ENCODE measurements around the gene CDS2.

Gene CDS2

DNA sequence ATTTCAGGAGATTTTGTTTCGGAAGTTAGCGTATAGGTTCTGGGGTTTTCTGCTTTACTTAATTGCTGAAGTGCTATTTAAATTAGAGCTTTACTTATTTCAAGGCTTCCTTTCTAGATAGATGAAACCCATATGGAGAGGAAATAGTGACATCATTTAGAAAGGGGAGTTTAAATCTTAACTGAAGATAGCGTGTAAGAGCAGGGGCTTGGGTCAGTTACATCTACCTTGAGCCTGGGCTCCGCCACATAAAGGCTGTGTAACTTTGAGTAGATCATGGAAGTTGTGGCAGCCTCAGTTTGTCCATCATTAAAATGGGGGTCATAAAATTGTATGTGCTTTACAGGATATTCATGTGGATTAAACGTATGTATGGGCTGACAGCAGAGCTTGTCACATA is 4.7 kb downstream of the CDS2 start:
- Histone ChIP-seq H3K9me3 (ENCODE audit: insufficient read depth, low read depth, low read length) (no peaks in the 10 kb centered on the region), H3K36me3 (ENCODE audit: control insufficient read depth in 1 of 2, insufficient read depth in 2 of 2, low read length in 2 of 2) (no peaks in the 10 kb centered on the region), H2BK120ac (ENCODE audit: insufficient read depth, low read length, poor library complexity) (no peak overlapping the region), H2BK5ac (ENCODE audit: low read depth, low read length, poor library complexity) (no peak overlapping the region), H4K91ac (ENCODE audit: low read depth, low read length) (no peak overlapping the region), H3K79me1 (ENCODE audit: low read length) (peaks cover 6% of the 10 kb centered on the region), H4K8ac (ENCODE audit: low read depth, low read length) (no peak overlapping the region), H2AFZ (ENCODE audit: insufficient read depth, low read length, poor library complexity) (no peak overlapping the region), H3K79me2 (ENCODE audit: control insufficient read depth, insufficient read depth, low read length, poor library complexity) (peaks cover 6% of the 10 kb centered on the region), H4K12ac (ENCODE audit: low read depth, low read length) (no peak overlapping the region), H3K14ac (ENCODE audit: low read length) (no peak overlapping the region), H3K27ac (ENCODE audit: low read depth, low read length) (no peak overlapping the region), H2AK5ac (ENCODE audit: low read length) (no peak overlapping the region), H3K9ac (ENCODE audit: low read length) (no peak overlapping the region), H3K4ac (ENCODE audit: low read depth, low read length) (no peak overlapping the region), H3K4me3 (ENCODE audit: low read depth, low read length) (no peak overlapping the region), H2BK12ac (ENCODE audit: low read length) (no peak overlapping the region), H3K27me3 (ENCODE audit: insufficient read depth, low read length) (no peaks in the 10 kb centered on the region), H3K4me2 (ENCODE audit: low read length) (no peak overlapping the region), H3K4me1 (ENCODE audit: control insufficient read depth in 1 of 2, insufficient read depth in 2 of 2, low read length in 2 of 2) (peaks cover 8 to 10% of the 10 kb centered on the region in 2 experiments), H3K23ac (ENCODE audit: low read length) (no peak overlapping the region), H3K18ac (ENCODE audit: low read length) (no peak overlapping the region)
- no peak for DNase-seq
- 100% methylated on average over 1 of the region's 5 CpGs for WGBS (ENCODE audit: extremely low coverage, insufficient coverage, insufficient read length)

DNA sequence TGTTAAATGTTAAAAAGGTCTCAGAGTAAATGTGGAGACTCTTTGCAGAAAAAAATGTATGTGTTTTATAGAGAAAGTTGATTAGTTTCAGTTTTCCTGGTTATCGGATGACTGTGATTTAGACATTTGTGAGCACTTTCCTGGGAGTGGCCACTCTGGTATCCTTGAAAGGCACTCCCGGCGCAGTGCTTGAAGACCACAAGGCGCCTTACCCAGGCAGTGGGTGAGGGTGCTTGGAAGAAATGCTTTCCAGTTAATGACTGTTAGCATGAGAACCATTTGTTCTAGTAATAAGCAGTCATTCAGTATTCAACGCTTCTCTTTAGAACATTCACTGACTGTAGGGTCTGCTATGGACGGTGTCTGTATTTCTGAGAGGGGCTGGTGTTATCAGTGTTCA is 7.2 kb downstream of the CDS2 start:
- H3K9ac ChIP-seq (ENCODE audit: low read length), result no peak overlapping the region
- H3K27ac ChIP-seq (ENCODE audit: low read depth, low read length), result no peak overlapping the region
- no peak overlapping the region for H4K91ac ChIP-seq (ENCODE audit: low read depth, low read length)
- H3K4ac ChIP-seq (ENCODE audit: low read depth, low read length), result no peak overlapping the region
- no peak overlapping the region for H3K23ac ChIP-seq (ENCODE audit: low read length)
- no peak overlapping the region for H2BK12ac ChIP-seq (ENCODE audit: low read length)
- H3K4me1 ChIP-seq (ENCODE audit: control insufficient read depth in 1 of 2, insufficient read depth in 2 of 2, low read length in 2 of 2), result peaks cover 4 to 7% of the 10 kb centered on the region in 2 experiments
- H4K12ac ChIP-seq (ENCODE audit: low read depth, low read length), result no peak overlapping the region
- H4K8ac ChIP-seq (ENCODE audit: low read depth, low read length), result no peak overlapping the region
- no peak overlapping the region for H3K18ac ChIP-seq (ENCODE audit: low read length)
- H2BK5ac ChIP-seq (ENCODE audit: low read depth, low read length, poor library complexity), result no peak overlapping the region
- no peaks in the 10 kb centered on the region for H3K79me1 ChIP-seq (ENCODE audit: low read length)
- WGBS (ENCODE audit: extremely low coverage, insufficient coverage, insufficient read length), result no CpG with 5 or more reads among the region's 6 CpGs
- H3K4me3 ChIP-seq (ENCODE audit: low read depth, low read length), result no peak overlapping the region
- no peaks in the 10 kb centered on the region for H3K79me2 ChIP-seq (ENCODE audit: control insufficient read depth, insufficient read depth, low read length, poor library complexity)
- H3K36me3 ChIP-seq (ENCODE audit: control insufficient read depth in 1 of 2, insufficient read depth in 2 of 2, low read length in 2 of 2), result no peaks in the 10 kb centered on the region
- H2AK5ac ChIP-seq (ENCODE audit: low read length), result no peak overlapping the region
- H3K9me3 ChIP-seq (ENCODE audit: insufficient read depth, low read depth, low read length), result no peaks in the 10 kb centered on the region
- no peak overlapping the region for H2AFZ ChIP-seq (ENCODE audit: insufficient read depth, low read length, poor library complexity)
- H2BK120ac ChIP-seq (ENCODE audit: insufficient read depth, low read length, poor library complexity), result no peak overlapping the region
- H3K27me3 ChIP-seq (ENCODE audit: insufficient read depth, low read length), result no peaks in the 10 kb centered on the region
- H3K14ac ChIP-seq (ENCODE audit: low read length), result no peak overlapping the region
- no peak overlapping the region for H3K4me2 ChIP-seq (ENCODE audit: low read length)
- DNase-seq, result no peak

DNA sequence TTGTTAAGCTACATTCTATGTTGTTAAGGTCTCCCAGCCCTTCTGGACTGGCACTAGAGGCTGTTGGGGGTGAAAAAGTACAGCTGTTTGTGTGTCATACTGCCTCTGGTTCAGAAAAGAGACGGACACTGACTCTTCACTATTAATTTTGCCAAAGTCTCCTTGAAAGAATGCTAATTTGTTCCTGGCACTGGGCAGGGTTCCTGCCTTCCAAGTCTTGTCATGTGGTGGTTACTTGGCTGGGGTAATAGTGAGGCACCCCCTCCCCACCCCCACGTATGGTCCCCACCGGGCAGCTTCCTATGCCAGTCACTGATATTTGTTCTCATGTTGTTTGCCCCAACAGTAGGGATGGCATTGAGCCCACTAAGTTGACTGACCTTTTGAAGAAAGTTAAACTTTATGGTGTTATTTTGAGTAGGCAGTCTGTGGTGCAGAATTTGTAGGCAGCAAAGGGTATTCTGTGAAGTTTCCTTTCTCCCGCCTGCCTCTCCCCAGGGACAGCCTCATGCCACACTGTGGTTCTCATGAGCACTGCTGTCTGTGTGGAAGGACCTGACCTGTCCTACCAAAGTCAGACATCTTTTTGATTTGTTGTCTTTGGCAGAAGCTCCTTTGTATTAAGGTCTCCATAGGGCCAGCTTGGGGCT is 8.7 kb downstream of the CDS2 start:
- Histone ChIP-seq H3K18ac (ENCODE audit: low read length) (no peak overlapping the region), H3K4me2 (ENCODE audit: low read length) (no peak overlapping the region), H3K4me1 (ENCODE audit: control insufficient read depth in 1 of 2, insufficient read depth in 2 of 2, low read length in 2 of 2) (peaks cover 4 to 7% of the 10 kb centered on the region in 2 experiments), H3K79me2 (ENCODE audit: control insufficient read depth, insufficient read depth, low read length, poor library complexity) (no peaks in the 10 kb centered on the region), H3K4me3 (ENCODE audit: low read depth, low read length) (no peak overlapping the region), H2BK5ac (ENCODE audit: low read depth, low read length, poor library complexity) (no peak overlapping the region), H3K9me3 (ENCODE audit: insufficient read depth, low read depth, low read length) (no peaks in the 10 kb centered on the region), H3K27me3 (ENCODE audit: insufficient read depth, low read length) (no peaks in the 10 kb centered on the region), H3K4ac (ENCODE audit: low read depth, low read length) (no peak overlapping the region), H3K14ac (ENCODE audit: low read length) (no peak overlapping the region), H3K9ac (ENCODE audit: low read length) (no peak overlapping the region), H3K27ac (ENCODE audit: low read depth, low read length) (peak overlapping the region; percentile 12), H4K8ac (ENCODE audit: low read depth, low read length) (no peak overlapping the region), H3K23ac (ENCODE audit: low read length) (no peak overlapping the region), H3K36me3 (ENCODE audit: control insufficient read depth in 1 of 2, insufficient read depth in 2 of 2, low read length in 2 of 2) (no peaks in the 10 kb centered on the region), H2BK12ac (ENCODE audit: low read length) (no peak overlapping the region), H2AFZ (ENCODE audit: insufficient read depth, low read length, poor library complexity) (no peak overlapping the region), H4K12ac (ENCODE audit: low read depth, low read length) (no peak overlapping the region), H3K79me1 (ENCODE audit: low read length) (no peaks in the 10 kb centered on the region), H2BK120ac (ENCODE audit: insufficient read depth, low read length, poor library complexity) (no peak overlapping the region), H4K91ac (ENCODE audit: low read depth, low read length) (no peak overlapping the region), H2AK5ac (ENCODE audit: low read length) (no peak overlapping the region)
- WGBS (ENCODE audit: extremely low coverage, insufficient coverage, insufficient read length), result no CpG with 5 or more reads among the region's 4 CpGs
- DNase-seq, result peak in 1 of 2 donors; percentile 37

DNA sequence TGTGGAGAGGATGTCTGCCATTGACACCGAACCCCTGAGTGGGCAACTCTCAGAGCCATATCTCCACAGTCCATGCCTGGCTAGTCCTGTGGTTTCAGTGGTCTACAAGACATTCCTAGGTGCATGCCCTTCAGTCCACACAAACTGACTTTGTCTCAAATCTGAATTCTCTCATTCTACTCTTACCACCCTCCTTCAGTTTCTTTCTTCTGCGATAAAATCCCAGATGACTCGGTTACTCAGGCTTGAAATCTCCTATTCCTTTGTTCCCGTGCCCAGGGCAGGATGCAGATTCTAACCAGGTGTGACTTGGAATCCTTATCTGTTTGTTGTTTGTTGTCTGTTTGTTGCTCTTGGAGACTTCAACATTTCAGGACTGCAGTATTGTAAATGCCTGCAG is 9.3 kb downstream of the CDS2 start:
- H3K27me3 ChIP-seq (ENCODE audit: insufficient read depth, low read length), result no peaks in the 10 kb centered on the region
- no peak overlapping the region for H2AFZ ChIP-seq (ENCODE audit: insufficient read depth, low read length, poor library complexity)
- no peak overlapping the region for H3K4me2 ChIP-seq (ENCODE audit: low read length)
- no peak overlapping the region for H3K23ac ChIP-seq (ENCODE audit: low read length)
- peaks cover 4 to 7% of the 10 kb centered on the region in 2 experiments for H3K4me1 ChIP-seq (ENCODE audit: control insufficient read depth in 1 of 2, insufficient read depth in 2 of 2, low read length in 2 of 2)
- no peaks in the 10 kb centered on the region for H3K79me1 ChIP-seq (ENCODE audit: low read length)
- H3K14ac ChIP-seq (ENCODE audit: low read length), result no peak overlapping the region
- H2BK5ac ChIP-seq (ENCODE audit: low read depth, low read length, poor library complexity), result no peak overlapping the region
- H3K27ac ChIP-seq (ENCODE audit: low read depth, low read length), result peak overlapping the region; percentile 12
- WGBS (ENCODE audit: extremely low coverage, insufficient coverage, insufficient read length), result no CpG with 5 or more reads among the region's 4 CpGs
- H3K36me3 ChIP-seq (ENCODE audit: control insufficient read depth in 1 of 2, insufficient read depth in 2 of 2, low read length in 2 of 2), result no peaks in the 10 kb centered on the region
- no peak overlapping the region for H2BK12ac ChIP-seq (ENCODE audit: low read length)
- no peak overlapping the region for H3K4ac ChIP-seq (ENCODE audit: low read depth, low read length)
- no peaks in the 10 kb centered on the region for H3K9me3 ChIP-seq (ENCODE audit: insufficient read depth, low read depth, low read length)
- no peak overlapping the region for H4K91ac ChIP-seq (ENCODE audit: low read depth, low read length)
- no peak overlapping the region for H4K12ac ChIP-seq (ENCODE audit: low read depth, low read length)
- no peak overlapping the region for H3K9ac ChIP-seq (ENCODE audit: low read length)
- H2AK5ac ChIP-seq (ENCODE audit: low read length), result no peak overlapping the region
- H3K79me2 ChIP-seq (ENCODE audit: control insufficient read depth, insufficient read depth, low read length, poor library complexity), result no peaks in the 10 kb centered on the region
- H4K8ac ChIP-seq (ENCODE audit: low read depth, low read length), result no peak overlapping the region
- H2BK120ac ChIP-seq (ENCODE audit: insufficient read depth, low read length, poor library complexity), result no peak overlapping the region
- H3K18ac ChIP-seq (ENCODE audit: low read length), result no peak overlapping the region
- H3K4me3 ChIP-seq (ENCODE audit: low read depth, low read length), result no peak overlapping the region
- DNase-seq, result peak; percentile 77 to 90
